NCI-H1092 treated with DMSO at 0.1 percent for 48 hours (cell line): ENCODE results near the gene WEE2.

ENCODE experiments used
- DNase-seq: peaks from one replicate; lab custom pipeline; 2025; lab: John Stamatoyannopoulos, UW

The WEE2 gene

DNA sequence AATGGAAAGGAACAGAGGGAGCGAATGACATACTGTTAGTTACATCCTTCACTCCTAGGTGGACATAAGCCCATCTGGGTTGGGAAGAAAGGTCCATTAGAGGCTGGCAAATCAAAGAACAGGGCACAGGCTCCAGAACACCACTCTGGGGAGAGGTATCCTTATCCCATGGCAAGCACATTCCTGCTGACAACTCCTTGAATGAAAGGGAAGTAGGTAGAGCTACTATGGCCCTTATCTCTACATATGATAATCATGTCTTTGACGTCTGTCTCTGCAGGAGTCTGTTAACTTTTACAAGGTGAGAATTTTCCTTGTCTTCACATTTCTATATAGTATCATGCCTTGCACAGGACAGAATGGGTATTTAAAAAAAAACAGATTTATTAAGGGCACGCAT is 16.6 kb upstream of the WEE2 start:
- no peak for DNase-seq

GRCh38 chr7:141691961-141692360 is 16.2 kb upstream of the WEE2 start:
- no peak for DNase-seq

- DNase-seq = no peak
These were observed 15.1 kb upstream of the WEE2 start for GRCh38 chr7:141693082-141693481.

GRCh38 chr7:141695803-141696289 is 12.3 kb upstream of the WEE2 start:
- peak; percentile 34 for DNase-seq

DNA sequence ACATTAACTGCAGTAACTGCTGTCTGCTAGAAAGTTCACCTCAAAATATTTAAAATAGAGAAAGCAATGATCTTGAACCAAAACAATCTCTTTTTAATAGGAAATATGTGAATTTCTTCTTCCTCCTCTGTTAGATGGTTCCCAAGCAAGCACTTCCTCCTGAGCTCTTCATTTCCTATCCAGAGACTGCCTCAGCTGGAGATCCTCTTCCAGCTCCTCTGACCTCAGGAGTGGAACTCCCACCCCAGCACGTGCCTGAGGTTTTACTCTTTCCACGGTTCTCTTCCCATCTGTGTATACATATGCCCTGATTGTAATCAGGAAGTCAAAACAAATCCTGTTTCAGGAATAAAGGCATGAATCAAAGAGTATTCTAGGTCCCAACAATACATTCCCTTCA is 11.8 kb upstream of the WEE2 start:
- no peak for DNase-seq

- peak; percentile 7 for DNase-seq
These were observed 10.8 kb upstream of the WEE2 start for GRCh38 chr7:141697211-141697871.

- peak; percentile 21 for DNase-seq
These were observed 9.7 kb upstream of the WEE2 start for GRCh38 chr7:141698247-141699015.

DNA sequence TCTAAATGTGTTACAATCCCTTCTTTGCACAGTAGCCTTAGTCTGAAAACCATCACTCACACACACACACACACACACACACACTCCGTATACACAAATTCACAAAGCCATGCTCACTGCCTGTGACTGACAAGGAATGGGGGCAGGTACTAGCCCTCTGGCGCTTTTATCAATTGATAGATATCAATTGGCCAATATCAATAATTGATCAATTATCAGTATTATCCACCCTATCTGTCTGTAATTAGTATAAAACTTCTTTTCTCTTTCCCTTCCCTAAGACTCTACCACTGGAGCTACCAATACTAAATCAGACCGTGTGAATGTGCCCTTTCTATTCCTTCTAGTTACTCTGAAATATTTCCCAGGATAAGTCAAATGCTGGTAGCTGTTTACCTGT is 8.3 kb upstream of the WEE2 start:
- no peak for DNase-seq

DNA sequence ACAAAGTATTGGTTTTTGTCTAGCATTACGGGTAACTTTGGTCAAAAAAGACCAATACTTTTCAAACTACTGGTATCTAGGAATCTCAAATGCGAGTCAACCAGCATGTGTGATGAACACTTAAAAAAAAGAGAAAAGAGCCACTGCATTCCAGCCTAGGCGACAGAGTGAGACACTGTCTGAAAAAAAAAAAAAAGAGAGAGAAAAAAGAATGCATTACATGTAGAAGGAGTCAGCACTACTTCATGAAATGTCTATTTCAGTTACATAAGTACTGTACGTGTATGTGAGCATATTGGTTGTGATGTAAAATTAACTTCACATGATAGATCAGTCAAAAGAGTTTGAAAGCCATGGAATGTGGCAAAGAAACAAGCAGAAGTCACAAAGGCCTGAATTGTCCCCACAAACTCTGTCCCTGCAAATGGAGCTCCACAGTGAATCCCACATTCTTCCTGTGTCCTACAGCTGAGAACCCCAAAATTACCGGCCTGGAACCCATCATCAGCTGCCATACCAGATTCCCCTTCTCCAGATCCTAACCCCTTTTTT is 7.8 kb upstream of the WEE2 start:
- no peak for DNase-seq

- DNase-seq = no peak
These were observed 7.2 kb upstream of the WEE2 start for GRCh38 chr7:141700848-141701371.

DNA sequence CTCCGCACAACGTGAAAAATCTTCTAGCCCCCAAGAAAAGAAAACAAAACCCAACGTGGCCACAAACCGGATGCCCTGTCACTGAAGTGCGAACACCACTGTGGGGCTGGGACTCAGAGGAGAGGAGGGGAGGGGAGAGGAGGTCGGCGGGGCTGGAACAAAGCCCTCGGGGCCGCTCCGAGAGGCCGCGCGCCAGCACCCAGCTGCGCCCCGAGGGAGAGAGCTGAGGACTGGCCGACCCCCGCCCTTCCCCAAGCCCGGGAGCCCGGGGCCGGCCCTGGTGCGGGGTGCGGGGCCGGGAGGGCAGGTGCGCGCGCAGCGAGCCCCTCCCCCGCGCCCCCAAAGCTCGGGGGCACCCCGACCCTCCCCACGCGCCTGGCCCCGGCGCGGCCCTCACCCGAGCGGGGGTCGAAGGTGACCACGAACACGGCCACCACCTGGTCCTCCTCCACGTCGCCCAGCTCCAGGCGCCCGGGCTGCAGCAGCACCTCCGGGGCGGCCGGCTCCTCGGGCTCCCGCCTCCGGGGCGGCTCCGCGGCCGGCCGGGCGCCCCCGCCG is 6.6 kb upstream of the WEE2 start:
- DNase-seq = peak; percentile 69

- DNase-seq = peak; percentile 71
These were observed 6.0 kb upstream of the WEE2 start, which contains the start of gene DENND11 for GRCh38 chr7:141702047-141702567. DENND11 (minus strand) TSS chr7:141702166; CDS start chr7:141702153, 13 bp downstream.

DNA sequence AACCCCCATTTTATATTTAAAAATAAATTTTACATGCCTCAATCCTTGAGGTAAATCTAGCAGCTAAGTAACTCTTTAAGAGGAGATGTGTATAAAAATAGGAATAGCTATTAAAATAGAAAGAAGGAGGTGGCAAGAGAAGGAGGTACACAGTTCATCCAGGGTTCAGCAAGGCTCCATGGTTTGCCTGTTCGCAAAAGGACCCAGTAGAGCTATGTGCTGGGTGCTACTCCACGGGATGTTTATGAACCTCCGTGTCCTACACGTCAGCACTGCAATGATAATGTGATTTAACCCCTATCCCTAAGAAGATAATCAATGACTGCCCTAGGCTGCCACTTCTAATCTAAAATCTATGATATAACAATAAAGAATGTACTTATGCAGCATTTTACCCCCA is 5.3 kb upstream of the WEE2 start:
- no peak for DNase-seq

GRCh38 chr7:141704112-141704511 is 4.0 kb upstream of the WEE2 start:
- no peak for DNase-seq

GRCh38 chr7:141704741-141705140 is 3.4 kb upstream of the WEE2 start:
- no peak for DNase-seq

DNA sequence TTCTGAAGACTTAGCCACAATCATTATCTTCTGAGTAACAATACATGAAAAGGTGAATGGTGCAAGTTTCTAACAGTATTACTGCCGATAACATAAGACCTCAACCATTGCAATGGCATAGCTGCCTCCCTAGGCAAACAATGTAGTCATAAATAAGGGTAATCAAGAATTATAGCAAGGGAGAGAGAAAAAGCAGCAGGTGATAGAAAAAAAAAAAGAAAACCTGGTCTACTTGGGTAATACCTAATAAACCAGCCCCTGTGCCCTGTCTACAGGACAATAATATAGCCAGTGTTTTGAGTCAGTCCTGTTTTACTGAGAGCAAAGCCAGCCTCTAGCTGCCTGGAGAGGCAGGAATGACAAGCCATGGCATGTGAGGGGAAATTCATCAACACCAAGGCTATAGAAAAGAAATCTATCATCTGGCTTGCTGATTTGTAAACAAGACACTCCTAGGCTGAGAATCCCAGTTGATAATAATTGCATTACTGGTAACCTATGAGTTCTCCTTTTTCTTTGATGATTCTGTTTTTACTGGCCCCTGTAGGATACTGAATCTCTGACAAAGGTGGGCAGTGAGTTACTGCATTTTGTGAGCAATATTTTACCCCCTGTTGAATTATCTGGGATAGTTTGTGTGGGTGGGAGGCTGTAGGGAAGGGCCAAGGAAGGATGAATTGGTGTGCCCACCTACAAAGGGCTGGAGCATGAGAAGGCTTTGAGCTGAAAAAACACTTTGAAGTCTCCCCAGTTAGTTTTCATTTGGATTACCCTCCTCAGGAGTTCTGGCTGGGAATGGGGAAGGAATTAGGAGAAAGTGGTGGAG is 1.7 kb upstream of the WEE2 start:
- DNase-seq = no peak

GRCh38 chr7:141709318-141709717 is 1.2 kb downstream of the WEE2 start:
- no peak for DNase-seq

DNA sequence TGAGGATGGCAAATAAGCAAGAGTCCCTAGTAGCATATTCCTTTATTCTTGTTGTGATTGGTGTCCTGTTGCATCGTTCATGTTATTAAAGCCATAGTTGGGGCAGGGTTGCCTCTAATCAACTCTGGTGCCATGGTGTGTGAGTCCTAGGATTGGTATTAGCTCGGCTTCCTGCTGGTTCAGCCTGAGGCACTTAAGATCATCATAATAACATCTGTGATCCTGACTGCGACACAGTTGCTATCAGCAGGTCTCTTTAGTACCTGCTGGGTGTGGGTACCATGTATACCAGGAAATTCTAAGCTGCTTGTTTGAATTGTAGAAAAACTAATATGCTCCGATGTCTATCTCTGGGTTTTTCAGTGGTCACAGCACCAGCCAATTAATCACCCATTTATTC is 1.6 kb downstream of the WEE2 start:
- no peak for DNase-seq

- no peak for DNase-seq
These were observed 2.1 kb downstream of the WEE2 start for GRCh38 chr7:141710301-141710700.

GRCh38 chr7:141712603-141713255 is 4.6 kb downstream of the WEE2 start:
- no peak for DNase-seq

- DNase-seq = no peak
These were observed 5.7 kb downstream of the WEE2 start for GRCh38 chr7:141713890-141714289.
